Endometrial microvascular endothelial cells (primary cell): ENCODE measurements around the gene RNF115. TPM values are rescaled to one million over a fixed set of nuclear protein-coding genes. Genes with fewer than 3 reads are reported as not detected.
"Not testable (repeated sequence)": the region's sequence is repeated elsewhere in the genome, so short reads cannot be mapped to it uniquely, and the experiment has no call there.

Experiments
- in situ Hi-C: cut with HindIII; loops from 2 replicates; pipeline ENCODE4 v1.10.0; 2017; ENCODE audit warnings: low sequenced_read_pairs, low pct_unique_long_range_greater_than_20kb; ENCODE audit errors: inconsistent ontology term
- total RNA-seq: library from RNA; depleted of rRNA; stranded (reverse); fragments of >200 nt; gene quantifications from one replicate; pipeline ENCODE4 v1.2.3, GENCODE V29; 2015; ENCODE audit errors: inconsistent ontology term

The RNF115 gene
- total RNA-seq, 1 donor from 2014 or later = 13.0 TPM

- in situ Hi-C loops = no loop called here
Observed at GRCh38 chr1:145786271-145786670, 37.6 kb downstream of the RNF115 start.

DNA sequence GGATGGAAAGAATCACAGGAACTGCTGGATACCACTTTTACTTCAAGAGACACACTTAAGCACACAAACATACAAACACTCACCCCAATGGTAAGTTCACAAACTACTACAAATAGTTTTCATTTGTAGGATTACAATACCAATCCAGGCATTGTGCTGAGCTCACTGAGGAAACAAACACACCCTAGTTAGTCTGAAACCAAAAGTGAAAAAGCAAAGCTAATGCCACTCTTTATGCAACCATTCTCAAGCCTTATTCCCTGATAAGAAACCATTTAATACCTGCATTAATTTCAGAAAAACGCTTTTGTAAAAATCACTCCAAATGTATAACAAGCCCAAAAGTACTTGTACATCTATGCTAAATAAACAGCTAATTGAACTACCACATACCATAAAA is 38.3 kb downstream of the RNF115 start:
- in situ Hi-C loops = no loop called here

GRCh38 chr1:145784409-145784808 is 39.5 kb downstream of the RNF115 start:
- in situ Hi-C loops = no loop called here

- in situ Hi-C loops = no loop called here
Observed at GRCh38 chr1:145782272-145783099, 41.4 kb downstream of the RNF115 start.

DNA sequence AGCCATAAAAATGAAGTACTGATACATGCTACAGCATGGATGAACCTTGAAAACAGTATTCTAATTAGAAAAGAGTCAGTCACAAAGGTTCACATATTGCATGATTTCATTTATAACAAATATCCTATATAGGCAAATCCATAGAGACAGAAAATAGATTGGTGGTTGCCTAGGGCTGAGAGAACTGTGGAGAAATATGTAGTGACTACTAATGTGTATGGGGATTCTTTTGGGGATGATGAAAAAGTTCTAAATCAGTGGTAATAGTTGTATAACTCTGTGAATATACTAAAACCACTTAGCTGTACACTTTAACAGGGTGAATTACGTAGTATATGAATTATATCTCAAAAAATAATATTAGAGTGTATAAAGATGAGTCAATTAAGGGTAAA is 45.8 kb downstream of the RNF115 start:
- in situ Hi-C loops = no loop called here

GRCh38 chr1:145777357-145778145 is 46.3 kb downstream of the RNF115 start:
- in situ Hi-C loops = no loop called here

GRCh38 chr1:145773423-145773822 is 50.5 kb downstream of the RNF115 start:
- in situ Hi-C loops = no loop called here

- in situ Hi-C loops = no loop called here
Observed at GRCh38 chr1:145771056-145771455, 52.8 kb downstream of the RNF115 start.

DNA sequence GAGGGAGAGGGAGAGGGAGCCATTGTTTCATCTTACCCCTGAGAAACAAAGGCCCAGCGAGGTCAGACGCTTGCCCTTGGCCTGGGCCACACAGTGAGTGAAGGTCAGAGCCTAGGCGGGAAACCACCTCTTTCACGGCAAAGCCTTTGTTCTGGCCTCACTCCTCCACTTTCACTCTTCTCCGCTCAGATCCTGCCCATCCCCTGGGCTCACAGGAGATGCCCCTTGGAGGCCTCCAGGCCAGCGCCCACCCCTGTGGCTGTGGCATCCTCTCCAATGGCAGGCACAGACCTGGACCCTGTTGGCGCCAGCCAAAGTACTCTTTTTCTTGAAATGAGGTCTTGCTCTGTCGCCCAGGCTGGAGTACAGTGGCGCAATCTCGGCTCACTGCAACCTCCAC is 55.9 kb downstream of the RNF115 start:
- in situ Hi-C loops = not testable (repeated sequence)

- in situ Hi-C loops = not testable (repeated sequence)
Observed at GRCh38 chr1:145766926-145767325, 57.0 kb downstream of the RNF115 start.

DNA sequence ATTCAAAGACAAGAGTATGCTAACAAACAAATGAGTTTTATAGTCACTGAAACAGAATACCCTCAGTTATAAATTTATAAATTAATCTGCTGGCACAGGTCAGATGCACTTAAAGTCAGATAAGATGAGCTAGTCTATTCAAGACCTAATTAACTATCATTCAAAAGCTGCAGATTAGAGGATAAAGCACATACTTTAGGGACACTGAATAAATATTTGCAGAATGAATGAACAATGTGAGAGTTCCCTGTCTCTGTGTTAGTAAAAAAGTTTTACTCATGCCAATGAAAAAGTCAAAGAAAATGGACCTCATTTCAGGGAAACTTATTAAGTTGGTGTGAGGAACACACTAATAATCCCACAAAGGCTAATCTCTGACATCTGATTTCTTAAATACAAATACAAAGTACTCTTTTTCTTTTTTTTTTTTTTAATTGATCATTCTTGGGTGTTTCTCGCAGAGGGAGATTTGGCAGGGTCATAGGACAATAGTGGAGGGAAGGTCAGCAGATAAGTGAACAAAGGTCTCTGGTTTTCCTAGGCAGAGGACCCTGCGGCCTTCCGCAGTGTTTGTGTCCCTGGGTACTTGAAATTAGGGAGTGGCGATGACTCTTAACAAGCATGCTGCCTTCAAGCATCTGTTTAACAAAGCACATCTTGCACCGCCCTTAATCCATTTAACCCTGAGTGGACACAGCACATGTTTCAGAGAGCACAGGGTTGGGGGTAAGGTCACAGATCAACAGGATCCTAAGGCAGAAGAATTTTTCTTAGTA is 58.1 kb downstream of the RNF115 start:
- in situ Hi-C loops = not testable (repeated sequence)

- in situ Hi-C loops = not testable (repeated sequence)
Observed at GRCh38 chr1:145765127-145765526, 58.8 kb downstream of the RNF115 start.

DNA sequence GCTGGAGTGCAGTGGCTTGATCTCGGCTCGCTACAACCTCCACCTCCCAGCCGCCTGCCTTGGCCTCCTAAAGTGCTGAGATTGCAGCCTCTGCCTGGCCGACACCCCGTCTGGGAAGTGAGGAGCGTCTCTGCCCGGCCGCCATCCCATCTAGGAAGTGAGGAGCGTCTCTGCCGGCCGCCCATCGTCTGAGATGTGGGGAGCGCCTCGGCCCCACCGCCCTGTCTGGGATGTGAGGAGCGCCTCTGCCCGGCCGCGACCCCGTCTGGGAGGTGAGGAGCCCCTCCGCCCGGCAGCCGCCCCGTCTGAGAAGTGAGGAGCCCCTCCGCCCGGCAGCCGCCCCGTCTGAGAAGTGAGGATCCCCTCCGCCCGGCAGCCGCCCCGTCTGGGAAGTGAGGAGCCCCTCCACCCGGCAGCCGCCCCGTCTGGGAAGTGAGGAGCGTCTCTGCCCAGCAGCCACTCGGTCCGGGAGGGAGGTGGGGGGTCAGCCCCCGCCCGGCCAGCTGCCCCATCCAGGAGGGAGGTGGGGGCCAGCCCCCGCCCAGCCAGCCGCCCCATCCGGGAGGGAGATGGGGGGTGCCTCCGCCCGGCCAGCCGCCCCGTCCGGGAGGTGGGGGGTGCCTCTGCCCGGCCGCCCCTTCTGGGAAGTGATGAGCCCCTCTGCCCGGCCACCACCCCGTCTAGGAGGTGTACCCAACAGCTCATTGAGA is 59.5 kb downstream of the RNF115 start:
- in situ Hi-C loops = not testable (repeated sequence)

GRCh38 chr1:145762001-145762400 is 61.9 kb downstream of the RNF115 start:
- in situ Hi-C loops = not testable (repeated sequence)

GRCh38 chr1:145761498-145761897 is 62.4 kb downstream of the RNF115 start:
- in situ Hi-C loops = not testable (repeated sequence)

DNA sequence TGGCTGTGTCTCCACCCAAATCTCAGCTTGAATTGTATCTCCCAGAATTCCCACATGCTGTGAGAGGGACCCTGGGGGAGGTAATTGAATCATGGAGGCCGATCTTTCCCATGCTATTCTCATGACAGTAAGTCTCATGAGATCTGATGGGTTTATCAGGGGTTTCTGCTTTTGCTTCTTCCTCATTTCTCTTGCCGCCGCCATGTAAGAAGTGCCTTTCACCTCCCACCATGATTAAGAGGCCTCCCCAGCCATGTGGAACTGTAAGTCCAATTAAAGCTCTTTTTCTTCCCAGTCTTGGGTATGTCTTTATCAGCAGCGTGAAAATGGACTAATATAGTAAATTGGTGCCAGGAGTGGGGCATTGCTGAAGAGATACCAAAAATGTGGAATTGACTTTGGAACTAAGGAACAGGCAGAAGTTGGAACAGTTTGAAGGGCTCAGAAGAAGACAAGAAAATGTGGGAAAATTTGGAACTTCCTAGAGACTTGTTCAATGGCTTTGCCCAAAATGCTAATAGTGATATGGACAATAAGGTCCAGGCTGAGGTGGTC is 63.4 kb downstream of the RNF115 start:
- in situ Hi-C loops = not testable (repeated sequence)

DNA sequence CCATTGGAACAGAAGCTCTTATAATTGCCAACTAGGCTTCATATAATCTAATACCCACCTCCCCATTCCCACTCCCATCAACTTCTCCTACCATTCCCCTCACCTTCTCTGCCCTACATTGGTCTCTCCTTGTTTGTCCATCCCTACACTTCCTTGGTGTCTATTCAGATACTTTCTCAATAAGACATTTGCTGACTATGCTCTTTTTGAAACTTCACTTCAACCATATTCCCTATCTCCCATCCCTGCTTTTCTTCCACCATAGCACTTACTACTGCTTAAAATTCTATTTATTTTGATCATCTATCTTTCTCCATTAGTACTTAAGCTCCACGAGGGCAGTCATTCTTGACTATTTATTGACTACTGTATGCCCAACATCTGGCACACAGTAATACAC is 64.2 kb downstream of the RNF115 start:
- in situ Hi-C loops = no loop called here

GRCh38 chr1:145758575-145758974 is 65.3 kb downstream of the RNF115 start:
- in situ Hi-C loops = no loop called here

GRCh38 chr1:145758116-145758515 is 65.8 kb downstream of the RNF115 start:
- in situ Hi-C loops = no loop called here
